NCI-H187 treated with DMSO at 0.1 percent for 48 hours (cell line): Measurements from ENCODE around the gene GPC1.
"Not testable (repeated sequence)": the region's sequence is repeated elsewhere in the genome, so short reads cannot be mapped to it uniquely, and the experiment has no call there.

Experiments used
- DNase-seq: peaks from one replicate; lab custom pipeline; 2025; lab: John Stamatoyannopoulos, UW

The GPC1 gene

GRCh38 chr2:240468303-240469238 is 33.1 kb downstream of the GPC1 start:
- DNase-seq = no peak

- no peak for DNase-seq
These were observed 33.8 kb downstream of the GPC1 start for GRCh38 chr2:240469239-240469636.

GRCh38 chr2:240469740-240470139 is 34.3 kb downstream of the GPC1 start:
- DNase-seq = no peak

GRCh38 chr2:240472078-240472790 is 36.8 kb downstream of the GPC1 start:
- DNase-seq = no peak

- no peak for DNase-seq
These were observed 37.7 kb downstream of the GPC1 start for GRCh38 chr2:240473211-240473610.

- DNase-seq = no peak
These were observed 42.5 kb downstream of the GPC1 start for GRCh38 chr2:240477916-240478315.

DNA sequence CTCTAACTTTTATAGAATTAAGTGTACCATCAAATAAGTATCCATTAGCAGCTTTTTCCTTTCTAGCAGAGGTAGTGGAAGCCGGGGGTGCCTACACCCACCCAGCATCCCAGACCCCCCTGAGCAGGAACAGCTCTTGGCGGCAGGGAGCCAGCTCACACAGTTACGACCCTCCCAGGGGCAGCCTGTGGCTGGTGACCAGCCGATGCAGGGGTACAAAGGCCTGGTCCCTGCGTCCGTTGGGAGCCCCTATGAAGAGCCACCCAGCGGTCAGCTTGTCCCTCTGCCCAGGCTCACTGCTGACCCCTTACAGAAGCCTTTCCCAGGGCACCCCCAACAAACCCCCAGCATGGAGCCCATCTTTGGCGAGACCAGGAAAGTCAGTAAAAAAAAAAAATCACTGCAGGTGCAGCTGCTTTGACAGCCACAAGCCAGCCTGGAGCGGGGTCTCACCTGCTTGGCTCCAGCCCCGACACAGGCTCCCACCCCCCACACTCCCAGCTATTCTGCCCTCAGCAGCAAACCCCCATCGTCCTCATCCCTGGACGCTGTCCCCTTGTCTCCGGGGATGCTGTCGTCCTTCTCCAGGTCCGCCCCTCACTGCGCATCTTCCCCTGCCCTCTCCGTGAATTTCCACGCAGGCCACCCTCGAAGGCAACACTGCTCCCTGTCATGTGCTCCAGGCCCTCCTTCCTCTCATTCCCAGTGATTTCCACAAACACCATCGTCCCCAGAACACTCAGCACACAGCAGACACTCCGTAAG is 43.1 kb downstream of the GPC1 start:
- no peak for DNase-seq

GRCh38 chr2:240479111-240479501 is 43.6 kb downstream of the GPC1 start:
- no peak for DNase-seq

DNA sequence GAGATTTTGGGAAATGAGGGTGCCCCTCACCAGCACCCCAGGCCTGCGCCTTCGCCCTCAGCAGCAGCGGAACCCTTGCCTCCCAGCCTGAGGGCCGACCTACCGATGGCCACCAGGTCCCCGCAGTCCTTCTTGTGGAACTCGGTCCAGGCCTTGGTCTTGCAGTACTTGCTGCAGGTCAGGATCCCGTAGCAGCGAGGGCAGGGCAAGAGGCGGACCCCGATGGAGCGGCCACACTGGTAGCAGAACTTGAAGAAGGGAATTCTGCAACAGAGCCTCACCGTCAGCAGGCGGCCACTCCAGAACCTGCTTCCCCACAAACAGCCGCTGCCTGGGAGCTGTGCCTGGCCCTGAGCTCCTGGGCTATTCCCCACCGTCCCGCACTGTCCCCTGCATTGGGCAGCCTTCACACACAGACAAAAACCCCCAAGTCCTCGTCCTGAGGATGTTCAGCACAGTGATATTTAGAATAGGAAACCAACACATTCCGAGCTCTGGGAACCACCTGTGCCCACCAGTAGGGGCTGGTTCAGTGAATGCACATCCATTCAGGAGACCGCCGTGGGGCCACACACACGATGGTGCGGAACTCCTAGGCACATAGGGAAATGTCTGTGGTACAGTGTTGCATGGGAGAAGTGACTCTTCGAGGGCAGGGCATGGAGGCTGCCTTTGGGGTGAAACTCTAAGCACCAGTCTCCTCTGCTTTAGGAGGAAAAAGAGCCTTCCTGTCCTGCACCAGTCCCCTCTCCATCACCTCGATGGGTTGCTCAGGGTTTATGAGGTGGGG is 45.6 kb downstream of the GPC1 start:
- no peak for DNase-seq

- no peak for DNase-seq
These were observed 46.3 kb downstream of the GPC1 start for GRCh38 chr2:240481720-240482119.

DNA sequence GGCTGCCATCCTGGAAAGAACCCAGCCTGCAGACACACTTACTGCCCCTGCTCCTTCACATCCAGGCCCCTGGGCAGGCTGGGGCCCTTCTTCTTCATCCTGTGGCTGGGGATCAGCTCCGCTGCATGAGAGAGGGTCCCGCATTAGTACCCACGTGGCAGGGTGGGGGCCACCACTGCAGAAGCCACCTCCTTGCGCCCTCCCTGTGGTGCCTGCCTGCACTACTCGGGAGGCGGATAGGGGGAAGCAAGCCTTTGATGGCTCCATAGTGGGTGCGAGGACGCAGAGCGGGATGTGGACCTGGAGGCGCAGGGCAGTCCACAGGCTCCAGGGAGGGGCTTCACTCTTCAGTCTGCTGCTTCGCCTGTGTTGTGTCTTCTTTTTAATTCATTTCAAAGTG is 46.7 kb downstream of the GPC1 start:
- DNase-seq = no peak

GRCh38 chr2:240491483-240491882 is 56.0 kb downstream of the GPC1 start:
- DNase-seq = no peak

DNA sequence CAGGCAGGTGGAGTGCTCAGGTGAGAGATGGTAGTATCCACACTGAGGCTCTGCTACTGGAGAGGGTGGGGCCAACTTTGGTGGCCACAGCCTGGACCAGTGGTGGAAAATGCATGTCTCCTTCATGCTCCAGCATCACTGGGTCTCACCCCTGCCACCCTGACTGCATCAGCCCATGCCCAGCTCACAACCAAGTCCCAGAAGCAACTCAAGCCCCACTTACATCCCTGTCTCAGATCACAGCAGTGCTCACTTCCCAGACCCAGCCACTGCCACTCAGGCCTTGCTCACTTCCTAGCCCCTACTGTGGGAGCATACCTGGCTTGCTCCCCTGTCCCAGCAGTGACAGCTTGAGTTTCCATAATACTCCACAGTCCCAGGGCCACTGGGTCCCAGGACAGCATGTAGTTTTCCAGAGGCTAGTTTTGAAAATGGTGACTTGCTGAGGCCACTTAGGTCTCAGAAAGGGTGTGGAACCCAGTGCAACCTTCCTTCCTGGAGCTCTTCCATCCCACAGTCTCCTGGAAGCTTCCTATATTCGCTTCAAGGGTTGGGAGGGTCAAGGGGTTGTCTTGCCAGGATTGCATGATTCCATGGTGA is 58.8 kb downstream of the GPC1 start:
- no peak for DNase-seq

GRCh38 chr2:240494942-240495341 is 59.5 kb downstream of the GPC1 start:
- DNase-seq = not testable (repeated sequence)

DNA sequence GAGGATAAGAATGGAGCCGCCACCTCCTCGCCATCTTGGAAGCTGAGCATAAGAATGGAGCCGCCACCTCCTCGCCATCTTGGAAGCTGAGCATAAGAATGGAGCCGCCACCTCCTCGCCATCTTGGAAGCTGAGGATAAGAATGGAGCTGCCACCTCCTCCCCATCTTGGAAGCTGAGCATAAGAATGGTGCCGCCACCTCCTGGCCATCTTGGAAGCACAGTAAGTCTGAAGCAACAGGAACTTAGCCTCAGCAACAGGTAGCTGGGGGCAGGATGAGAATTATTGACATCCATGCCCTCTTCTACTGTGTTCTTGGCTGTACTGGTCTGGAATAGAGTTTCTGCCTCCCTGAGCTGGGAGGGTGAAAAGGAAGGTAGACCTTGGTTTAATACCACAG is 61.6 kb downstream of the GPC1 start:
- not testable (repeated sequence) for DNase-seq

- no peak for DNase-seq
These were observed 62.9 kb downstream of the GPC1 start for GRCh38 chr2:240498171-240498957.

DNA sequence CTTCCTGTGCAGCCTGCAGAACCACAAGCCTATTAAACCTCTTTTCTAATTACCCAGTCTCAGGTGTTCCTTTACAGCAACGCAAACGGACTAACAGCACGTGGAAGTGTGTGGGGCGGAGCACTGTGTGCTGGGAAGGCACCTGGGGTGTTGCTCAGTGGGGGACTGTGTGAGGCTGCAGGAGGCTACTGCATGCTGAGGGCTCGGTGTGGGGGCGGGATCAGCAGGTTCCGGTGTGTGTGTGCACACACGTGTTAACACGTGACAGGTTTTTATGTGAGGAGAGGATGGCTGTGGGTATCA is 63.4 kb downstream of the GPC1 start:
- DNase-seq = no peak

DNA sequence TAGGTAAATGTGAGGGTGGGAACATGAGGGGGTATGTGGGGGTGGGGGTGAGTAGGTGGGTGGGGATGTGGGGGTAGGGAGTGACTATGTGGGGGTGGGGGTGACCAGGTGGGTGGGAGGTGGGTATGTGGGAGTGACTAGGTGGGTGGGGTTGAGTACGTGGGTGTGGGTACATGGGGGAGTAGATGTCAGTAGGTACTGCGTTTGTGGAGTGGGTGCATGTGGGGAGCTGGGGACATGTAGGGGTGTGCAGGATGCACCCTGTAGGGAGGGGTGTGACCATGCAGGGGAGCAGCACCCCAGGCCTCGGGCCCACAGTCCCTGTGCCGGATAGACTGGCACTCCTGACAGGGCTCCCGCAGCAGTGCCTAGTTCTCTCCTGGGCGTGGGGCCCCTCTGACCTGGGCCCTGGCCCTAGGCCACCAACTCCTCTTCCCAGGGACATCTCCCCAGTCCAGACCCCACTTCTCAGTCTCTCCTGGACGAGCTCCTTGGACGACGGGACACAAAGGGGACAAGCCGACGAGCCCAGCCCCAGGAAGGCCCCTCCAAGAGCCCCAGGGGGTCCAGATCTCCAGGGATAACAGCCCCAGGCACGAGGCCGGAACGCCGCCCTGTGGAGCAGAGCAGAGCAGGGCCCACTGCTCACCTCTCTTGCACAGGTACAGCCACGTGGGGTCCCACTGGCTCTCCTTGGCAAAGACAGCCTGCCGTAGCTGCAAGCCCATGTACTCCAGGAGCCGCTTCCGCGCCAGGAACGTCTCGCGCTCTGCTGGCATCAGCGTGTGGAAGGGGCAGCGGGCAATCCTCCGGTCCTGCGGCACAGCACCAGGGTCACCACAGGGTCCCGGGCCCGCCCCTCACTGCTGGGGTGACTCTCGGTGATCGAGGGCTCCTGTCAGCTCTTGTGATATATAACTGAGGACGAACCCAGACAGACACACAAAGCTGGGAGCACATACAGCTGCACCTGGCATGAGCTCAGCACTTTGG is 64.1 kb downstream of the GPC1 start:
- no peak for DNase-seq
